ENCODE measurements around the gene CBFA2T2. TPM values are rescaled to one million over a fixed set of nuclear protein-coding genes. Genes with fewer than 3 reads are reported as not detected.

CBFA2T2 gene
- total and polyA plus RNA-seq, 2 of the 4 experiments (the other 2 are of a cell fraction), result 3.8 to 6.2 TPM

- H3K4me3 ChIP-seq (ENCODE audit: insufficient read depth, low read depth, low read length), result no peak overlapping the region
- H3K27me3 ChIP-seq (ENCODE audit: control insufficient read depth, insufficient read depth, low read length), result no peaks in the 10 kb centered on the region
- peak overlapping the region; percentile 48 for H2AK9ac ChIP-seq (replicated peaks; ENCODE audit: low read depth, low read length, poor library complexity)
- H4K20me1 ChIP-seq (ENCODE audit: insufficient read depth, low read length), result peaks cover 22% of the 10 kb centered on the region; the same call in 1 of the 2 replicates
- peaks cover 12 to 63% of the 10 kb centered on the region in 2 experiments; a peak in 3 of 4 replicates for H3K79me1 ChIP-seq (ENCODE audit: low read depth in 1 of 2, low read length in 2 of 2)
- ChIA-PET POLR2A (ENCODE audit: unreplicated experiment) (no interaction called here), CTCF (interaction anchor here (0.6 kb wide), 1 partner anchor 214 kb away, joined by 3 read pairs; no protein-coding TSS in a partner anchor)
- no peak overlapping the region for H2BK20ac ChIP-seq (ENCODE audit: low read depth, low read length)
- no peak overlapping the region for H2BK15ac ChIP-seq (ENCODE audit: low read depth, low read length)
- intact Hi-C loops (cut with micrococcal nuclease), result no loop called here
- no peak overlapping the region for H3K18ac ChIP-seq (ENCODE audit: low read depth, low read length)
- H2AFZ ChIP-seq (replicated peaks; ENCODE audit: low read length, poor library complexity), result peak overlapping the region; percentile 46
- DNase-seq, result no peak
- H2BK120ac ChIP-seq (ENCODE audit: low read depth, low read length), result no peak overlapping the region
- H3K9me1 ChIP-seq (ENCODE audit: insufficient read depth, low read length), result peaks cover 20% of the 10 kb centered on the region
- H3K4ac ChIP-seq (ENCODE audit: low read depth, low read length), result no peak overlapping the region
- WGBS, 2 experiments (ENCODE audit: extremely low coverage in 2 of 2, insufficient read length in 1 of 2), result 81% methylated on average over 2 of the region's 8 CpGs; no CpG with 5 or more reads in 1 of the 2 experiments
- dilution Hi-C loops (cut with HindIII; ENCODE audit: low sequenced_read_pairs, unreplicated experiment), result no loop called here
- no peak overlapping the region for H4K91ac ChIP-seq (ENCODE audit: insufficient read depth, low read depth, low read length)
- no peak overlapping the region for H3K4me2 ChIP-seq (ENCODE audit: low read depth, low read length)
- H3K56ac ChIP-seq (ENCODE audit: extremely low read depth, insufficient read depth, low read length), result no peak overlapping the region
- H2AK5ac ChIP-seq (ENCODE audit: low read depth, low read length), result 0 out of 2 replicates have a peak overlapping the region, but pooled peaks have one; percentile 24
- BruUV-seq (replicated peaks), result no TSS peak
- TF ChIP-seq CTCF (conservative IDR thresholded peaks at IDR 0.05; ENCODE audit: low read depth, low read length) (no peak), RCOR1 (IDR thresholded peaks at IDR 0.05; ENCODE audit: insufficient replicate concordance, low read length) (no peak), NFE2L2 (IDR thresholded peaks at IDR 0.05; ENCODE audit: low read depth, low read length) (no peak), CEBPB (IDR thresholded peaks at IDR 0.05; ENCODE audit: low read depth, low read length) (no peak), POLR2A (IDR thresholded peaks at IDR 0.05; ENCODE audit: low read depth, low read length) (no peak), BHLHE40 (IDR thresholded peaks at IDR 0.05; ENCODE audit: low read depth, low read length) (no peak), RFX5 (IDR thresholded peaks at IDR 0.05; ENCODE audit: low read depth, low read length) (no peak), SMC3 (IDR thresholded peaks at IDR 0.05; ENCODE audit: low read depth, low read length) (no peak), CHD1 (IDR thresholded peaks at IDR 0.05; ENCODE audit: low read depth, low read length) (no peak), RAD21 (IDR thresholded peaks at IDR 0.05; ENCODE audit: low read length) (no peak)
- no peak overlapping the region for H4K8ac ChIP-seq (ENCODE audit: low read depth in 2 of 2, low read length in 2 of 2)
- no peak overlapping the region for H4K5ac ChIP-seq (ENCODE audit: low read depth, low read length)
- H3K36me3 ChIP-seq (ENCODE audit: control insufficient read depth, insufficient read depth, low read length), result peaks cover 13% of the 10 kb centered on the region
- H3K27ac ChIP-seq (ENCODE audit: insufficient read depth, low read length), result no peak overlapping the region
- no peak overlapping the region for H3K9ac ChIP-seq (ENCODE audit: low read depth, low read length)
- no peak overlapping the region for H3K14ac ChIP-seq (replicated peaks; ENCODE audit: low read depth, low read length)
- no peak overlapping the region for H2BK5ac ChIP-seq (ENCODE audit: low read depth, low read length, poor library complexity, severe bottlenecking)
- H3K9me3 ChIP-seq (ENCODE audit: control insufficient read depth, insufficient read depth, low read length), result no peaks in the 10 kb centered on the region
- ATAC-seq (ENCODE audit: low read depth), result no peak
- in situ Hi-C loops (cut with MboI; ENCODE audit: low sequenced_read_pairs), result no loop called here
- H3K23ac ChIP-seq (ENCODE audit: low read depth, low read length), result peak overlapping the region; percentile 51; the same call in 1 of the 2 replicates
- H3K4me1 ChIP-seq (ENCODE audit: control insufficient read depth, insufficient read depth, low read length), result peaks cover 32% of the 10 kb centered on the region
These were observed 181.8 kb downstream of the CBFA2T2 start for GRCh38 chr20:33671573-33672288.

All from IMR-90 (cell line).